ENCODE results near the gene TMEM130. TPM values are rescaled to one million over a fixed set of nuclear protein-coding genes. Genes with fewer than 3 reads are reported as not detected.

Gene TMEM130
- total and polyA plus RNA-seq, 4 donors = 0.34 to 1.5 (median 0.60) TPM

DNA sequence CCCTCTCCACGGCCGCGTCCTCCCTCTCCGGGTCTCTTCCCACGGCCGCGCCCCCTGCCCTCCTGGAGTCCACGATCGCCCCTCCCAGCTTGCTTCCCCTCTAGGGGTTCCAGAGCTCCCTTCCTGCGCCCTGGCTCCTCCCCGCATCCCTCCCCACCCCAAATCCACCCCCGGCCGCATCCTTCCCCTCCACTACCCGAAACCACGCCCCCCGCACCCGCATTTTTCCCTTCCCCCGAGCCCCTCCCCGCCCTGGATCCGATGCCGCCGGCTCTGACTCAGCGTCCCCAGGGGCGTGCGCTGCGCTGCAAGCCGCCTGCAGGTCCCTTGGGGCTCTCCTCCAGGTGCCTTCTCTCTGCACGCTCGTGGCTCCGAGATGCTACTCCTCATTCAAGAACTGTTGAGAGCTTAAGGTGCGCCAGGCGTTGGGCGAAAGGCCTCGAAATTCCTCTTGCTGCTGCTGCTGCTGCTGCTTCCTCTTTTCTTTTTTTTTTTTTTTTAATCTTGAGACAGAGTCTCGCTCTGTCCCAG is 372 bp upstream of the TMEM130 start:
- H3K36me3 ChIP-seq (ENCODE audit: control insufficient read depth in 4 of 4, insufficient read depth in 4 of 4, low read length in 4 of 4) = no peaks in the 10 kb centered on the region
- peak; percentile 36 for ATAC-seq (ENCODE audit: insufficient read depth, low FRiP score)
- H3K9me3 ChIP-seq (ENCODE audit: control insufficient read depth in 4 of 4, insufficient read depth in 3 of 4, low read length in 3 of 4) = no peaks in the 10 kb centered on the region
- peak in 2 of 3 donors; percentile 25 to 30 for DNase-seq
- WGBS, 2 donors = 1% methylated on average over 32 to 35 of the region's 35 CpGs
- H3K4me1 ChIP-seq (ENCODE audit: control insufficient read depth in 5 of 5, insufficient read depth in 5 of 5, low read length in 5 of 5) = peaks cover 0 to 7% (median 0%) of the 10 kb centered on the region in 5 donors
- no peak overlapping the region for H3K9ac ChIP-seq (ENCODE audit: insufficient read depth in 1 of 2, low read length in 2 of 2)
- no peak overlapping the region for H3K27ac ChIP-seq (ENCODE audit: low read depth in 1 of 2, low read length in 1 of 2)
- TF ChIP-seq, protein P1, sequence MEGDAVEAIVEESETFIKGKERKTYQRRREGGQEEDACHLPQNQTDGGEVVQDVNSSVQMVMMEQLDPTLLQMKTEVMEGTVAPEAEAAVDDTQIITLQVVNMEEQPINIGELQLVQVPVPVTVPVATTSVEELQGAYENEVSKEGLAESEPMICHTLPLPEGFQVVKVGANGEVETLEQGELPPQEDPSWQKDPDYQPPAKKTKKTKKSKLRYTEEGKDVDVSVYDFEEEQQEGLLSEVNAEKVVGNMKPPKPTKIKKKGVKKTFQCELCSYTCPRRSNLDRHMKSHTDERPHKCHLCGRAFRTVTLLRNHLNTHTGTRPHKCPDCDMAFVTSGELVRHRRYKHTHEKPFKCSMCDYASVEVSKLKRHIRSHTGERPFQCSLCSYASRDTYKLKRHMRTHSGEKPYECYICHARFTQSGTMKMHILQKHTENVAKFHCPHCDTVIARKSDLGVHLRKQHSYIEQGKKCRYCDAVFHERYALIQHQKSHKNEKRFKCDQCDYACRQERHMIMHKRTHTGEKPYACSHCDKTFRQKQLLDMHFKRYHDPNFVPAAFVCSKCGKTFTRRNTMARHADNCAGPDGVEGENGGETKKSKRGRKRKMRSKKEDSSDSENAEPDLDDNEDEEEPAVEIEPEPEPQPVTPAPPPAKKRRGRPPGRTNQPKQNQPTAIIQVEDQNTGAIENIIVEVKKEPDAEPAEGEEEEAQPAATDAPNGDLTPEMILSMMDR (IDR thresholded peaks at IDR 0.05; ENCODE audit: control extremely low read depth, extremely low read depth) = no peak
- no peak overlapping the region for H3K4me3 ChIP-seq
- peaks cover 0 to 32% (median 21%) of the 10 kb centered on the region in 3 donors for H3K27me3 ChIP-seq (ENCODE audit: control insufficient read depth in 3 of 3, insufficient read depth in 3 of 3, low read length in 2 of 3)

DNA sequence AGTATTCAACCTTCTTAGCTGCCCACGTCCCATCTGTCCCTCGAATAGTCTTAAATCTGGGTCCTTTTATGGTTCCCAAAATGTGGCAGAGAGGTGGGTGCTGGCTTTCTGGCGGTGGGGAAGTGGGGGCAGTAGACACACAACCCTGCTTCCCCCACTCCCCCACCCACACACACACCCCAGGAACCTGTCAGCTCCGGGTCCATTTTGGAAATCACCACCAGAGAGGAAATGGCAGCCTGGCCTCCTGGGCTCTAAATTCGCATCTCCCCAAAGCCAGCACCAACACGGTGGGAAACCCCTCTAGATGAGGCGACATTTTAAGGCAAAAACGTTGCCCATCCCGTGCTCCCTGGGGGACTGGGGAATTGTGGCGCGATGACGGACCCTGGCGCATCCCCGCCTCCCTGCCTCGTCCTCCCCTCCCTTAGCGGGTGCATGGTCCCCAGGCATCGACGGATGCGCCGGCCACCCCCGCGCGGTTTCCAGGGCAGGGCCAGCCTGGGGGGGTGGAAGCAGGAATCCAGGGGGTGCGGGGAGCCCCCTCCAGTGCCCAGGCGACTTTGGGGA is 702 bp downstream of the TMEM130 start:
- Histone ChIP-seq H3K36me3 (ENCODE audit: control insufficient read depth in 4 of 4, insufficient read depth in 4 of 4, low read length in 4 of 4) (no peaks in the 10 kb centered on the region), H3K9ac (ENCODE audit: insufficient read depth in 1 of 2, low read length in 2 of 2) (no peak overlapping the region), H3K4me1 (ENCODE audit: control insufficient read depth in 5 of 5, insufficient read depth in 5 of 5, low read length in 5 of 5) (peaks cover 0 to 7% (median 0%) of the 10 kb centered on the region in 5 donors), H3K4me3 (peak overlapping the region; percentile 7), H3K27ac (ENCODE audit: low read depth in 1 of 2, low read length in 1 of 2) (no peak overlapping the region), H3K9me3 (ENCODE audit: control insufficient read depth in 4 of 4, insufficient read depth in 3 of 4, low read length in 3 of 4) (no peaks in the 10 kb centered on the region), H3K27me3 (ENCODE audit: control insufficient read depth in 3 of 3, insufficient read depth in 3 of 3, low read length in 2 of 3) (peaks cover 0 to 32% (median 21%) of the 10 kb centered on the region in 3 donors)
- no peak for ATAC-seq (ENCODE audit: insufficient read depth, low FRiP score)
- DNase-seq = no peak
- TF ChIP-seq, protein P1 (IDR thresholded peaks at IDR 0.05; ENCODE audit: control extremely low read depth, extremely low read depth) = no peak
- 17 to 18% methylated on average over 25 of the region's 25 CpGs for WGBS, 2 donors

DNA sequence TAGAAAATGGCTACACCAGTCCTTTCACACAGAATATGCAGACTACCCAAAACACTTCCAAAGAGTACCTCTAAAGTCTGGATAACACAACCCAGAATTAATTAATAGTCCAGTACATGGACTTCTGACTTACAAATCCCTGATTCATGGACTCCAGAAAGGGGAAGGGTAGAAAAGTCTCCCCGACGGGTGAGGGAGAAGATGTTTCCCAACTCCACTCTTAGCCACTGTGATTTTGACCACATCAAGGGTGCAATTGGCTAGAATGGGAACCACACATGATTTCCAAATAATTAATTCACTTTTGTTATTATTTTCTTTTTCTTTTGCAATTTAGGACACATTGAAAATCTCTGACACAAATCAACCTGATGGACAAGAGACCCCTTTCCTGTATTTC is 1.4 kb downstream of the TMEM130 start:
- H3K9ac ChIP-seq (ENCODE audit: insufficient read depth in 1 of 2, low read length in 2 of 2) = no peak overlapping the region
- ATAC-seq (ENCODE audit: insufficient read depth, low FRiP score) (no peak), DNase-seq (no peak)
- WGBS, 2 donors = 39 to 60% methylated on average over 2 of the region's 2 CpGs
- peaks cover 0 to 32% (median 21%) of the 10 kb centered on the region in 3 donors for H3K27me3 ChIP-seq (ENCODE audit: control insufficient read depth in 3 of 3, insufficient read depth in 3 of 3, low read length in 2 of 3)
- no peaks in the 10 kb centered on the region for H3K36me3 ChIP-seq (ENCODE audit: control insufficient read depth in 4 of 4, insufficient read depth in 4 of 4, low read length in 4 of 4)
- H3K9me3 ChIP-seq (ENCODE audit: control insufficient read depth in 4 of 4, insufficient read depth in 3 of 4, low read length in 3 of 4) = no peaks in the 10 kb centered on the region
- H3K4me3 ChIP-seq = no peak overlapping the region
- TF ChIP-seq, protein P1 (IDR thresholded peaks at IDR 0.05; ENCODE audit: control extremely low read depth, extremely low read depth) = no peak
- peaks cover 0 to 7% (median 0%) of the 10 kb centered on the region in 5 donors for H3K4me1 ChIP-seq (ENCODE audit: control insufficient read depth in 5 of 5, insufficient read depth in 5 of 5, low read length in 5 of 5)
- H3K27ac ChIP-seq (ENCODE audit: low read depth in 1 of 2, low read length in 1 of 2) = no peak overlapping the region
